Left kidney (tissue), 1 donor: ENCODE data around the gene PABPC3. TPM values are rescaled to one million over a fixed set of nuclear protein-coding genes. Genes with fewer than 3 reads are reported as not detected.

Source experiments
- polyA plus RNA-seq: library from polyadenylated mRNA; unstranded; fragments of 120-200 nt; gene quantifications from one replicate; pipeline ENCODE4 v1.2.1, GENCODE V29; 2013; ENCODE audit not compliant: insufficient read length

The PABPC3 gene
- polyA plus RNA-seq, 1 donor: 1.7 TPM

Other genes starting within 250 kb of the PABPC3 start
- gene AMER2, start 76.2 kb downstream of the PABPC3 start, polyA plus RNA-seq: 0.35 TPM
- 21.5 TPM for gene MTMR6, start 191.4 kb downstream of the PABPC3 start, polyA plus RNA-seq
- 73.6 TPM for gene NUP58, start 205.5 kb downstream of the PABPC3 start, polyA plus RNA-seq